ENCODE data around the gene CRACDL. TPM values are rescaled to one million over a fixed set of nuclear protein-coding genes. Genes with fewer than 3 reads are reported as not detected.

Gene CRACDL
- total and polyA plus RNA-seq, 2 of the 13 experiments (the other 11 are each of a cell fraction or from before 2014, with no cell fraction given), result 0.15 to 0.26 TPM

GRCh38 chr2:98744595-98744994 lies 191.4 kb downstream of the CRACDL start (continued):
- TF ChIP-seq, protein P1, sequence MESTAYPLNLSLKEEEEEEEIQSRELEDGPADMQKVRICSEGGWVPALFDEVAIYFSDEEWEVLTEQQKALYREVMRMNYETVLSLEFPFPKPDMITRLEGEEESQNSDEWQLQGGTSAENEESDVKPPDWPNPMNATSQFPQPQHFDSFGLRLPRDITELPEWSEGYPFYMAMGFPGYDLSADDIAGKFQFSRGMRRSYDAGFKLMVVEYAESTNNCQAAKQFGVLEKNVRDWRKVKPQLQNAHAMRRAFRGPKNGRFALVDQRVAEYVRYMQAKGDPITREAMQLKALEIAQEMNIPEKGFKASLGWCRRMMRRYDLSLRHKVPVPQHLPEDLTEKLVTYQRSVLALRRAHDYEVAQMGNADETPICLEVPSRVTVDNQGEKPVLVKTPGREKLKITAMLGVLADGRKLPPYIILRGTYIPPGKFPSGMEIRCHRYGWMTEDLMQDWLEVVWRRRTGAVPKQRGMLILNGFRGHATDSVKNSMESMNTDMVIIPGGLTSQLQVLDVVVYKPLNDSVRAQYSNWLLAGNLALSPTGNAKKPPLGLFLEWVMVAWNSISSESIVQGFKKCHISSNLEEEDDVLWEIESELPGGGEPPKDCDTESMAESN (CRISPR knock-in tag; conservative IDR thresholded peaks at IDR 0.05), result peak; percentile 88
- no peak for TF ChIP-seq ZNF563 (CRISPR knock-in tag; IDR thresholded peaks at IDR 0.05)
- peak; percentile 48; the same call in 1 of the 2 replicates for TF ChIP-seq CBX5 (CRISPR knock-in tag; IDR thresholded peaks at IDR 0.05; ENCODE audit: borderline replicate concordance)

Small RNAs within 50 kb of the gene (small RNA-seq; reads per million reads assigned to genes)
- 0 reads per million in 3 experiments for gene RNU4-84P (ENCODE audit: insufficient read depth in 2 of 3, insufficient read length in 3 of 3, low read depth in 2 of 3, low replicate concordance in 1 of 3)
- gene RNU7-46P (ENCODE audit: insufficient read depth in 2 of 3, insufficient read length in 3 of 3, low read depth in 2 of 3, low replicate concordance in 1 of 3), result 0.10 to 3.9 (median 2.9) reads per million in 3 experiments

Other genes starting within 250 kb of the CRACDL start
- 90.9 and 97.6 TPM in 2 replicates for gene MGAT4A, start 205.1 kb downstream of the CRACDL start, total RNA-seq (2016; rRNA removed; fragmentation: Illumina TruSeq; extraction: Trizol)
- gene MGAT4A, start 205.1 kb downstream of the CRACDL start, polyA plus RNA-seq (2011; rRNA removed), result 38.4 and 47.2 TPM in 2 replicates
- 8.3 and 12.2 TPM in 2 replicates for gene C2orf15, start 205.5 kb upstream of the CRACDL start, total RNA-seq (2016; rRNA removed; fragmentation: Illumina TruSeq; extraction: Trizol)
- gene C2orf15, start 205.5 kb upstream of the CRACDL start, polyA plus RNA-seq (2011; rRNA removed), result 4.9 and 5.5 TPM in 2 replicates
- gene TSGA10, start 218.7 kb upstream of the CRACDL start, total RNA-seq (2016; rRNA removed; fragmentation: Illumina TruSeq; extraction: Trizol), result 13.1 and 15.0 TPM in 2 replicates
- gene TSGA10, start 218.7 kb upstream of the CRACDL start, polyA plus RNA-seq (2011; rRNA removed), result 3.8 and 4.7 TPM in 2 replicates
- 8.0 and 8.3 TPM in 2 replicates for gene LIPT1, start 218.7 kb upstream of the CRACDL start, total RNA-seq (2016; rRNA removed; fragmentation: Illumina TruSeq; extraction: Trizol)
- gene LIPT1, start 218.7 kb upstream of the CRACDL start, polyA plus RNA-seq (2011; rRNA removed), result 7.9 and 9.6 TPM in 2 replicates
- gene MITD1, start 244.8 kb upstream of the CRACDL start, total RNA-seq (2016; rRNA removed; fragmentation: Illumina TruSeq; extraction: Trizol), result 43.7 and 48.7 TPM in 2 replicates
- gene MITD1, start 244.8 kb upstream of the CRACDL start, polyA plus RNA-seq (2011; rRNA removed), result 14.2 and 17.8 TPM in 2 replicates
- 75.3 and 118 TPM in 2 replicates for gene MRPL30, start 245.0 kb upstream of the CRACDL start, total RNA-seq (2016; rRNA removed; fragmentation: Illumina TruSeq; extraction: Trizol)
- 25.6 and 30.2 TPM in 2 replicates for gene MRPL30, start 245.0 kb upstream of the CRACDL start, polyA plus RNA-seq (2011; rRNA removed)